NCI-H2171 treated with DMSO at 0.1 percent for 48 hours (cell line): ENCODE data around the gene SLC25A13.
"Not testable (repeated sequence)": the region's sequence is repeated elsewhere in the genome, so short reads cannot be mapped to it uniquely, and the experiment has no call there.

ENCODE experiments used
- DNase-seq: peaks from one replicate; lab custom pipeline; 2025; lab: John Stamatoyannopoulos, UW

Gene SLC25A13

DNA sequence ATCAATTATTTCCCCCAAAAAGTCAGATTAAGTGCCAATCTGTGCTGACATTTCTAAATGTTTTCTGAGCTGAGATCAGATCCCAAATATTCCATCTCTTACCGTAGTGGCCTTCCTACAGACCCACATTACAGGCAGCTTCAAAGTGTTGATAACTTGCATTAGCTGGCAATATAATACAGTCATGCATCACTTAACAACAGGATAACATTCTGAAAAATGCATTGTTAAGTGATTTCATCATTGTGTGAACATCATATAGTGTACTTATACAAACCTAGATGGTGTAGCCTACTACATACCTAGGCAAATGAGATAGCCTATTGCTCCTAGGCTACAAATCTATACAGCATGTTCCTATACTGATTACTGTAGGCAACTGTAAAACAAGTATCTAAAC, 22.4 kb downstream of the SLC25A13 start:
- no peak for DNase-seq

DNA sequence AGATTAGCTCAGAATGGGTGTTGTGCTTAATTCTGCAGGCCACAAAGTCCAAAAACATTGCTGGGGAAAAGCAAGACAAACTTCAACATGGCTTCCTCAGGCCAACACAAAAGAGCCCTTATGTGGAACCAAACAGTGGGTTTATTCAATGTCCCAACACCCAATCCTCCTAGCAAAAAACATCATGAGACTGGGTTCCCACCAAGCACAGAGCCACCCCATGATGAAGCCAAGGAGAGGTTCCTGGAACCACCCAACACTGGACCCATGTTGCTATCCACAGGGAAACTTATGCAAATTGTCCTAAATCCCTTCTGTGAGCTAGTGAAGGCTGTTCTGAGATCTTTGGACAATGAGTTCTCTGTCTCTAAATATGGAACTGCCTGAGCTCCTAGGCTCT, 24.0 kb downstream of the SLC25A13 start:
- no peak for DNase-seq

DNA sequence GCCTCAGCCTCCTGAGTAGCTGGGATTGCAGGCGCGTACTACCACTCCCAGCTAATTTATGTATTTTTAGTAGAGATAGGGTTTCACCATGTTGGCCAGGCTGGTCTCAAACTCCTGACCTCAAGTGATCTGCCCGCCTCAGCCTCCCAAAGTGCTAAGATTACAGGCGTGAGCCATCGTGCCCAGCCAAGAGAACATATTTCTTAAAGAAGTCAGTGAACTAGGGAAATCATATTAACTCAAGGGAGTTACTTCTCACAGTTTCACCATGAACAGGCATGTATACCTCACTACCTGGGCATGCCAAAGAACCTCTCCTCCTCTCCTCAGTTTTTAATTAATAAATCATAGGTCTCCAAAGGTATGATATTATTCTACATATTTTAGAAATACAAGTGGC, 24.5 kb downstream of the SLC25A13 start:
- DNase-seq, result not testable (repeated sequence)

DNA sequence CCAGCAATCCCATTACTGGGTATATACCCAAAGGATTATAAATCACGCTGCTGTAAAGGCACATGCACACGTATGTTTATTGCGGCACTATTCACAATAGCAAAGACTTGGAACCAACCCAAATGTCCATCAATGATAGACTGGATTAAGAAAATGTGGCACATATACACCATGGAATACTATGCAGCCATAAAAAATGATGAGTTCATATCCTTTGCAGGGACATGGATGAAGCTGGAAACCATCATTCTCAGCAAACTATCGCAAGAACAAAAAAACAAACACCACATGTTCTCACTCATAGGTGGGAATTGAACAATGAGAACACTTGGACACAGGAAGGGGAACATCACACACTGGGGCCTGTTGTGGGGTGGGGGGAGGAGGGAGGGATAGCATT, 28.0 kb downstream of the SLC25A13 start:
- not testable (repeated sequence) for DNase-seq

DNA sequence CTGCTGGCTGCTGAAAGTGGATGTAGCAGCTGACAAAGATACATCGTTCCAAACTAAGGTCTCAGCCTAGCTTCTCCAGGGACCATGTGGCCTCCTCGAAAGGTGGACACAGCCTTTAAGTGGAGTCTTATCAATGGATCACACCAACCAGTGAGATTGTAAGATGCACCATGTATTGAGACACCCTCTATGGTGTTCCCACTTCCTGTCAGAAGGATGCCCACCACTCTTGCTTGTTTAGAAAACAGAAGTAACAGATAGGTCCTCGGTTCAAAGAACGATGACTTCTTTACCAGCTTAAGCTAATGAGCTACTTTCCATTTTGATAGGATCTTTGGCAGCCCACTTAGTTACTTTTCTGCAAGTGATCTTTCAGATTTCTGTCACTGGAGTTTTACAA, 34.3 kb downstream of the SLC25A13 start:
- no peak for DNase-seq

DNA sequence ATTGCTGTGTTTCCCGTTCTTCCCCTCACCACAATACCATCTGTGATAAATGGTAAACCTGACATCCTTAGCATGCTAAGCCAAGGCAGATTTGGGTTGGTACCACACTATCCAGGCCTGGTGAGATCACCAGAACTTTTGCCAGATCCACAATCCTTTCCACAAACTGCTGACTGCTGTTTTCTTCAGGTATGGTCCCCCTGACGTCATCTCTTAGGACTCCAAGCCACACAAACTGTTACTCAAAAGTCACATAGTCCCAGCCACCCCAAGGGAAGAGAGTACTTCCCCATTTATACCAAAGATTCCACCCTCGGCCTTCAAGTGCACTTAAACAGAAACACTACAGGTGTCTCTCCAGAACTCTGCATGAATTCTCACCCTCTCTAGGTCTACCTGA, 34.8 kb downstream of the SLC25A13 start:
- no peak for DNase-seq

DNA sequence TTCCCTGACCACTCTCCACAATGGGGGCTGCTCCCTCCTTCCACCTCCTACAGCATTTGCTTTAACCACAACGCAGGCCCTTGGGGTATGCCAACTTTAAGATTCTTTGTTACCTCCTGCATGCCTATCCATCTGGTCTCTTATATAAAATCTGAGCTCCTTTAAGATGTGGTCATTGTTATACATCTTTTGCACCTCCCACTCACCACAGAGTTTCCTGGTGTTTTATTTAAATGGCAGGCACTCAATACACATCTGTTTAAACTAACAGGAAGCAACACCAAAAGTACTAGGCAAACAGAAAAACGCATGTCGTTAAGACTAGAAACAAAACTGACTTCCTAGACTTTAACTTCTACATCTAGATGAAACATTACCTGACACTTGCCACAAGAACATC, 36.3 kb downstream of the SLC25A13 start:
- no peak for DNase-seq

DNA sequence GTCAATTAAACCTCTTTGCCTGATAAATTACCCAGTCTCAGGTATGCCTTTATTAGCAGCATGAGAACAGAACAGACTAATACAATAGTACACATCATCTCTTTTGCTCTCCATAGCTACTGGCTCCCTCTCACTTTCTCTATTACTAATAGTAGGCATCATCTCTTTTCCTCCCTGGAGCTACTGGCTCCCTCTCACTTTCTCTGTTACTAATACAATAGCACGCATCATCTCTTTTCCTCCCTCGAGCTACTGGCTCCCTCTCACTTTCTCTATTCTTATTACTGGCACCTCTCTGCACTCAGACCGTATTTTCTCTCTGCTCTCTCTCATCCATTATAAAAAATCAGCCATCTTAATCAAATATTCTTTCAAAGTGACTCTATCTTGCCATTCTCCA, 37.1 kb downstream of the SLC25A13 start:
- no peak for DNase-seq

DNA sequence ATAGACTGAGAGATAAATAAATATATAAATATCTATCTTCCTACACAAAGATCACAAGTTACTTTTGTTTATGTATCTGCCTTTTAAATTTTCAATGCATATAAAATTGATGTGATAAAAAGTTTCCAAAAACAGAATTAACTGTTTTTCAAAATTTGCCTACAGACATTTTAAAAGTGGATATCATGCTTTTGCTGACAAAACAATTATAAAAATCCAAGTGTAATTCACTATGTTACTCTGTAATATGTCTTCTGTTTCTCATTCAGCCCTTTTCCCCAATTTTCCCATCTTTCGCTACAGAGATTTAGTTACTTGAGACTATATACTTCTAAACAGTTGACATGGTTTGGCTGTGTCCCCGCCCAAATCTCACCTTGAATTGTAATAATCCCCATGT, 37.7 kb downstream of the SLC25A13 start:
- DNase-seq, result no peak

DNA sequence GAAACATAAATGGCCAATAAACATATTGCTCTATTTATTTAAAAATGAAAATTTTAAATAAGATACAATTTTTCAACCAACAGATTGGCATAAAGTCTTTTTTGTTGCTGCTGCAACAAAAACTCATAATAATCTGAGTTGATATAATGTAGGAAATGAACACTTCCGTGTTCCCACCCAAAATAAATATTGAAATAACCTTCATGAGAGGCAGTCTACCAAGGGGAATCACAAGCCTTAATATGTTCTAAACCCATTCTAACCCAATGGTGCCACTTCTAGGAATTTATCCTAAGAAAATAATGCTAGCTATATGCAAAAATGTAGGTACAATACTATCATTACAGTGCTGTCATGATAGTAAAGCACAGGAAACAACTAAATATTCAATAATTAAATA, 39.1 kb downstream of the SLC25A13 start:
- DNase-seq, result no peak

DNA sequence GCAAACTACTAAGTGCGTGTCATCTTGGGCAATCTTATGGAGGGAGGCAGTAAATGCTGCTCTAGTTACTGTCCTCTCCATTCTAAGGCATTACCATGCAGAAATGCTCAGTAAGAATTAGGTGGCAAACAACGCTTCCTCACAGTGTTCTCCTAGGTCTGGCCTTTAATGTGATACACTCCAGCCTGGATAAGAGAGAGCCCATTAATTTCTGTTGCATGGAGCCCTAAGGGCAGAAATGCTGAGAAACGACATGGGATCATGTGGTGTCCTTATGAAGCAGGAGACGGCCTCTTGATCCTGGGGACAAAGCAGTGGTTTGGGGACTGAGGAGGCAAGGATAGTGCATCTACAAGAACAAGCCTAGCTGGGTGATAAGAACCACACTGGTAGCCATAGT, 44.0 kb downstream of the SLC25A13 start:
- no peak for DNase-seq

DNA sequence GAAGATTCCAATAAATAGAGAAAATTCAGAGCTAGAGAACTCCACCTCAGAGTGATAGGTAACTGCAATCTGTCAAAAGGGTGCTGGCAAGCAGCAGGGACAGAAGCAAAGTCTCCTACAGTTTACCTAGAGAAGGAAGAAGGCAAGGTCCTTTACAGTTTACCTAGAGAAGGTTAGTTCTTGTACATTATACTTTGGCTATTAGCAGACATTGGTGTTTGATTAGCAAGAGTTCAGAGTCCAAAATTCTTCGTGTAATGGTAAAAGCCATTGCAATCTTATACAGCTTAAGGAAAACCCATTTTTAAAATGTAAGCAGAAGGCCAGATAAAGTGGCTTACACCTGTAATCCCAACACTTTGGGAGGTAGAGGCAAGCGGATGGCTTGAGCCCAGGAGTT, 45.9 kb downstream of the SLC25A13 start:
- DNase-seq, result no peak

DNA sequence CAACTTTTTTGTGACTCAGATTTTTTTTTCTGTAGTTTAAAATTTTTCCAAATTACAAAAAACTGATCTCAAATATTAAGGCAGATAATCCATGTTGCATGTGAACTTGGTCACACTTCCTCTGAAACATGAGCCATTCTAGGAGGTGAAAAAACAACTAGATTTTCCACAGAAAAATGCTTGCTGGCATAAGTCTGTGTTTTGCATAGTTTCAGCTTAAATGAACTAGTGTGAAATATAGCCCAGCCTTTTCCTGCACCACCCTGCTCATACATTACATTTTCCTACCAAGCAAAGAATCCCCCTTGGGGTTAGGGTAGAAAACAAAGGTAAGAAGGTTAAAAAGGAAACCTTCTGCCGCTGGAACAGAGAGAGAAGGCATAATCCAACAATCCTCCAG, 48.2 kb downstream of the SLC25A13 start:
- DNase-seq, result no peak

DNA sequence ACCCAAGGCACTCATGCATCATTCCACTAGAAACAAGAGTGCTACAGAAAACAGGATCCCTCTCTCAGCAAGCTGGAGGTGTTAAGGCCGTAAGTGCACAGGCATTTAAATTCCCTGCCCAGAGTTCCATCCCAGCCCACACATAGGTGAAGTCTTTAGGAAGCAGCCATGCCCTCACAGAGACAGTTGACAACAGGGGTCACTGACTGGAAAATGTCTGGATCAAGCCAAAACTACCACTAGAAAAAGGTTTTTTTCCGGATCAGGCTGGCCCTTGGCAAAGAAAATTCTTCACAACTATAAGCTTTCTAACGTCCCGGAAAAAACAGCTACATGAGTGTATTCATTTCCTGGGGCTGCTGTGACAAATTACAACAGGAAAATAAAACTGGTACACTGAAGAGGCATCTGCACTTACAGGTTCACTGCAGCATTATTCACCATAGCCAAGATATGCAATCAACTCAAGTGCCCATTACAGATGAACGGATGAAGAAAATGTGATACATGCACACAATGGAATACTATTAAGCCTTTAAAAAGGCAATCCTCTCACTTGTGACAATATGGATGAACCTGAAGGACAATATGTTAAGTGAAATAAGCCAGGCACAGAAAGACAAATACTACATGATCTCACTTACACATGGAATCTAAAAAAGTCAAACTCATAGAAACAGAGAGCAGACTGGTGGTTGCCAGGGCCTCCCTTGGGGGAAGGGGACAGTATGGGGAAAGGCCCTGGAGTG, 52.5 kb downstream of the SLC25A13 start:
- no peak for DNase-seq

DNA sequence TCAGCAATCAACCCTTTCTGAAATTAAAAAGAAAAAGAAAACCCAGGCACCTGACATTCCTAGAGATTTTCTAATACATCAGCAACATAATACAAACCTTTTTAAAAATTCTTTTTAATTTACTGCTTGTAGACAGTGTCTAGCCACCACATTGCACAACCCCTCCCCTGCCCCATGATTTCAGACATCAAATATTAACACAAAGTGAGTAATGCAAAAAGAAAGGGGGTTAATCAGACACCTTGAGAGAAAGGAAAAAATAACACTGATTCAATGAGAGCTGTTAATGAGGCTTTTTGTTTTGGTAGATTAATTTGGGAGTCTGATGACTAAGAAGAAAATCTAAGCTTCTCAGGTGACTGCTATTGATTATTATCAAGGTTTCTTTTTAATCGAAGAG, 55.3 kb downstream of the SLC25A13 start:
- DNase-seq, result no peak

DNA sequence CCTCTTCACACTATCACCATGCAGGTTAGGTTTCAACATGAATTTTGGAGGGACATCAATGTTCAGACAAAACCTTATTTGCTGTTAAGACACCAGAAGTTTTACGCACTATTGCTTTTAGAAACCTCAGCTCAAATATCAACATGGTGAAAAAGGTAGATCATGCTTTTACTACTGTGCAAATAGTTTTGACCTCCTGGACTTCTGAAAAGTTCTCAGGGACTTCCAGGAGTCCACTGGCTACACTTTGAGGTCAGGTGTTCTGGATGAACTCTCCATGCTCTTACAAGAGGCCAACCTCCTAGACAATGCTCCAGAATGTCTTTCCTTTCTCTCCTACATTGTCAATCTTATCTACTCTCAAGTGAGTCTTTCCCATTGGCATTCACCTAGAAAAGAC, 55.9 kb downstream of the SLC25A13 start:
- DNase-seq, result no peak

DNA sequence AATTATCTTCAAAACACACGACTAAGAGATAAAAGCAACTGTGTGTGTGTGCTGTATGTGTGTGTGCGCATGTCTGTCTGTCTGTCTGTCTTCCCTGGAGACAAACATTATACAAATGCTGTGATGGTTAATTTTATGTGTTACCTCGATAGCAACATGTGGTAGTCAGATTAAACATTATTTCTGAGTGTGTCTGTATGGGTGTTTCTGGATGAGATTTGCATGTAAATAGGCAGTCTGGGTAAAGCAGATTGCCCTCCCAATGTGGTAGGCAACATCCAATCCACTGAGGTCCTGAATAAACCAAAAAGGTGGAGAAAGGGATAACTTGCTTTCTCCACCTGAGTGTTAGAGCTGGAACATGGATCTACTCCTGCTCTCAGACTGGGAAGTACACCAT, 67.9 kb downstream of the SLC25A13 start:
- DNase-seq, result no peak

DNA sequence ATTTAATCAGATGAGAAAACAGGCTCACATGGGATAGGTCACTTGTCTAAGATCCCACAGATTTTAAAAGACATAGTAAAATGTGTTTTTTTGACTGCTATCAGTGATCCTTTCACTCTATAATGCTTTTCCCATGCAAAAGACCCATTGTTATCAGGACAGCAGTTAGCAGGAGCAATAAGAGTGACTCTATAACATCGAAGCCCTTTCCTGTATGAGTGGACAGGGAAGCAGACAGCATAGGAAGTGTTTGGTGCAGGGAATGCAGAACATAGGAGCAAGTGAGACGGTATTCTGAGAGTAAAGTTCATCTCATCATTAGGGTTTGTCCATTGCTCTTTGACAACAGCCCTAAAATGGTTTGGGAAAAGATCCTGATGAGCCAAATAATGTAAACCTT, 68.5 kb downstream of the SLC25A13 start:
- DNase-seq, result no peak

DNA sequence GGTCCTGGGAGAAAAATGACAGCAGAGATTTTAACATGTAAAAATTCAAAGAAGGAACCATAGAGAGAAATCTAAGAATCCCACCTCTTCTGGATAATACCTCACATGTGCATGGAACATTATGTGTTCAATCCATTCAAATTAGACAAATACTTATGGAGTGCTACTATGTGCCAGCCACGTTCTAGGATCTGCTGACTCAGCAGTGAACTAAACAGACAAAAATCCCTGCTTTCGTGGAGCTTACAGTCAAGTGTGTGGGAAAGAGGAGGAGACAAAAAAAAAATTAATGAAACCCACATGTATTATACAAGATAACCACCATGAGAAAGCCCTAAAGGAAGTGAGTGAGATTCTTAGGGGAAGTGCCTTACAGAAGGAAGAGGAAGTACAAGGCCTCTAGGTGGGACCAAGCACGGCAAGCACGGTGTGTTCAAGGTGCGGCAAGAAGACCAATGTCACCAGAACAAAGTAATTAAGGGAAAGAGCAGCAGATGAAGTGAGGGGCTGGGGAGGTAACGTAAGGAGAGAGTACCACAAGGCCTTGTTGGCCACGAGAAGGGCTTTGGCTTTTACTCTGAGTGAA, 71.0 kb downstream of the SLC25A13 start:
- no peak for DNase-seq

DNA sequence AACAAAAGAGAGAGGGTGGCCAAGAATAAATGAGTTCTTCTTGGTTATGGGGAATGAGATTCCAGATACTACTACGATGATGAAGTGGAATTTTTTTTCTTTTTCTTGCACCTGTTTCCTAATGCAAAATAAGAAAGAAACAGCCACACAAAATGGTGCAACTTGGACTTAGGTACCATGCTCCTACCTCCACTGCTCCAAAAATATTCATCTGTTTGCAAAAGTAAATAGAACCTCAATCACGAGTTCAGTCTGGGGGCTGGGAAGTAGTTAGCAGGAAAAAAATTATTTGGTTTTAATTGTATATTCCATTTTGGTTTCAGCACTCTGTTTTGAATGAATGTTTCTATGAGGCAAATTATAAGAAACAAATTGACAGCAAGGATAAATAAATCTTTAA, 73.5 kb downstream of the SLC25A13 start:
- DNase-seq, result no peak

DNA sequence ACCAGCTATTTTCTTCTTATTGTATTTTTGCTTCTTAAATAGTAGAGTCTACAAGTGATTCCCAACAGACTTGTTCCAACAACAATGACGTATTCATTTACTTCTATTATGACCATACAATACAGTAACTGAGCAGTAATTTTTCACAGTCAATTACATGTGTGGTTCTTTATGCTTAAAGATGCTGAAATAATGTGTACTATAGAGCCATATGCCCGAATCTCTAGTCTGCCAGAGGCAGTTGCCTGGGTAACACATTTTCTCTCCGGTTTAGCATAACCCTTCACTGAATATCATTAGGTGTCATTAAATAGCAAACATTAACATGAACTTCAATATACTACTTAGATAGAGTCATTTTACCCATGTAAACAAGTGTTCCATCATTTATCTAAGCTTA, 75.0 kb downstream of the SLC25A13 start:
- DNase-seq, result peak; percentile 97

DNA sequence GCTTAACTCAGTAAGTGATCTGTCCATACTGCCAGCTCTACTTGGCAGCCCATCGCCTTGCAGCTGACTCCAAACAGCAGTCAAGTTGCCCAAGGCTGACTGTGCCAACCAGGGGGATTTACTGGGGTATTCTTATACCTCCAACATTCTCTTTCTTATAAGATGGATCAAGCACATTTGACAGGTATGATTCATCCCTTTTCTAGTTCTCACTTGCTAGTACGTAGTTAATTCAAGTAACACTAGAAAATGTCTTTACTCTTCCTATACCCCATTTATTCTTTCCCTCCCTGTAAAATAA, 77.0 kb downstream of the SLC25A13 start:
- DNase-seq, result no peak

DNA sequence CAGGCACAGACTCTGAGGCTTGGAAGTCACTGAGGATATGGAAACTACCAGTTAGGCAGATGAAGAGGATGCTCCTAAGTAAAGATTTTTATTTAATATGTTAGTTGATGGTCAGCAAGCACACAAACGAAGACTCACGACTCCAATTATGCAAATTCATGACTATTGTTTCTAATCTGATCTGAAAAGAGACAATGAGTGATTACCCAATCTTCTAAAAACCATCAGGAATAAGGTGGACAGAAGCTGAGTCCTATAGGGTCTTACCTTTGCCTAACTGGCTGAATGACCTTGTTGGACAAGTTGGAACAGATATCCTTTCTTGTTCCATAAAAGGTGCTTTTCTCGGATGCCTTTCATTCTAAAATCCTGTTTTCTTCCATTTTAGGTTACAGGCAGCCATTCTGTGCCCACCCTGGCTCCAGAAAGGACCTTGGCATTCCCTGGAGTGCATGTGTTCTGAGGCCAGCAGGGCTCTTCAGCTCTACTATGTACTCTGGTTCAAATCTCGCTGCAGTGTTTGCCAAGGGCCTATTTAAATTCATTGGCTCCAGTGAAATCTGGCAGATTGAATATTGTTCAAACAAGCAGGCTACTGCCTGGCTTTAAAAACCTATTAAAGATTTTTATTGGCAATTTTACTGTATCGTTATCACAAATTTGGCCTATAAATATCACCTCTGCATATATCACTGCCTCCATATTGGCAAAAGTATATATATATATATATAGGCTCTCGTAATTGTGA, 77.5 kb downstream of the SLC25A13 start:
- no peak for DNase-seq

DNA sequence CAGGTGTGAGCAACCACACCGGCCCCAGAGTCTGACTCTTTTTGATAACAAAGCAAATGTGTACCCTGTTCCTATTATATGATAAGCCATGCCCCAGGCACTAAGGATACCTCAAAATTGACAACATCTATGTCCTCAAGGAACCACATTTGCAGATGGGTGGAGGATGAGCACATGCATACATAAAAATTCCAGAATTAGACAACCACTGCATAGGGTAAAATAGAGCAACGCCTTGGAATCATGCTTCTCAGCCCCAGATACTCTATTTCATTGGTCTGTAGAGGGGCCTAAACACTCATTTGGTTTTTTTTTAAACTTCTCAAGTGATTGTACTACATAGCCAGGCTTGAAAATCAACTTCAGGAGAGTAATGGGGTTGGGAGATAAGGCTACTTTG, 78.7 kb downstream of the SLC25A13 start:
- no peak for DNase-seq
